CD14-positive monocyte (primary cell): ENCODE results near the gene PITPNC1. TPM values are rescaled to one million over a fixed set of nuclear protein-coding genes. Genes with fewer than 3 reads are reported as not detected.

ENCODE experiments used
- DNase-seq, 3 donors: peaks; one replicate each; pipeline ENCODE4 v3.0.0-alpha.2; 2011 to 2022
- H2AFZ ChIP-seq: 2 replicates; pipeline ENCODE4 v1.6.0; 2012; ENCODE audit warnings: mild to moderate bottlenecking, low read depth, low read length, inconsistent platforms; ENCODE audit not compliant: insufficient read depth, poor library complexity, severe bottlenecking
- H3K27ac ChIP-seq, 2 donors: 1 replicate in 1 of 2; 2 replicates in 1 of 2; pipeline ENCODE4 v1.5.1; 2012 to 2013; ENCODE audit warnings: low read length in 2 of 2, control low read depth in 1 of 2, inconsistent platforms in 1 of 2, low read depth in 1 of 2, mild to moderate bottlenecking in 1 of 2
- H3K27me3 ChIP-seq, 2 donors: one replicate each; pipeline versions ENCODE4 v1.6.0 to v1.6.1; 2011 to 2013; ENCODE audit warnings: low read length in 2 of 2; ENCODE audit not compliant: control insufficient read depth in 2 of 2, insufficient read depth in 2 of 2
- H3K36me3 ChIP-seq, 2 donors: replicated peaks in 1 of 2; 1 replicate in 1 of 2; 2 replicates in 1 of 2; pipeline versions ENCODE4 v1.5.1 to v1.6.1; 2012 to 2013; ENCODE audit warnings: low read length in 2 of 2, control low read depth in 1 of 2, inconsistent platforms in 1 of 2, mild to moderate bottlenecking in 1 of 2; ENCODE audit not compliant: insufficient read depth in 2 of 2, control insufficient read depth in 1 of 2
- H3K4me1 ChIP-seq, 2 donors: 1 replicate in 1 of 2; 2 replicates in 1 of 2; pipeline versions ENCODE4 v1.5.1 to v1.6.1; 2012 to 2013; ENCODE audit warnings: low read length in 2 of 2, control low read depth in 1 of 2, inconsistent platforms in 1 of 2, mild to moderate bottlenecking in 1 of 2, moderate library complexity in 1 of 2; ENCODE audit not compliant: insufficient read depth in 2 of 2, control insufficient read depth in 1 of 2
- H3K4me2 ChIP-seq: replicated peaks from 2 replicates; pipeline ENCODE3; 2012; ENCODE audit warnings: low read length, moderate library complexity, mild to moderate bottlenecking; ENCODE audit not compliant: poor library complexity, severe bottlenecking; ENCODE audit errors: extremely low read depth
- H3K4me3 ChIP-seq, 3 experiments: fragments of 200-600 bp in 1 of 3; sonication (generic) in 1 of 3; replicated peaks in 1 of 3; 1 replicate in 2 of 3; 2 replicates in 1 of 3; pipeline ENCODE4 v1.5.1; 2011 to 2013; ENCODE audit warnings: low read length in 3 of 3, mild to moderate bottlenecking in 3 of 3, control low read depth in 2 of 3, low read depth in 2 of 3, inconsistent platforms in 1 of 3, moderate library complexity in 1 of 3
- H3K79me2 ChIP-seq: 2 replicates; pipeline ENCODE4 v1.6.0; 2012; ENCODE audit warnings: mild to moderate bottlenecking, control low read depth, inconsistent platforms, low read length, moderate library complexity; ENCODE audit not compliant: insufficient read depth
- H3K9ac ChIP-seq: 2 replicates; pipeline ENCODE4 v1.6.0; 2017; ENCODE audit warnings: low read length, mild to moderate bottlenecking; ENCODE audit not compliant: insufficient read depth, poor library complexity, severe bottlenecking
- H3K9me3 ChIP-seq, 2 donors: replicated peaks in 1 of 2; 1 replicate in 1 of 2; 2 replicates in 1 of 2; pipeline versions ENCODE4 v1.5.1 to v1.6.1; 2012 to 2013; ENCODE audit warnings: low read length in 2 of 2, control low read depth in 1 of 2; ENCODE audit not compliant: control insufficient read depth in 1 of 2, insufficient read depth in 1 of 2
- H4K20me1 ChIP-seq: 2 replicates; pipeline ENCODE4 v1.6.0; 2012; ENCODE audit warnings: mild to moderate bottlenecking, low read length, control low read depth, moderate library complexity; ENCODE audit not compliant: insufficient read depth
- H3K27ac Mint-ChIP-seq, 7 donors: one replicate each; pipeline ENCODE4 v1.8.0; 2020; ENCODE audit warnings: mild to moderate bottlenecking in 7 of 7, mixed read lengths in 7 of 7, moderate library complexity in 6 of 7, inconsistent platforms in 2 of 7
- H3K27me3 Mint-ChIP-seq, 3 donors: one replicate each; pipeline ENCODE4 v1.8.0; 2021 to 2022; ENCODE audit warnings: low read depth in 3 of 3, mild to moderate bottlenecking in 3 of 3, mixed read lengths in 3 of 3, moderate library complexity in 3 of 3, inconsistent platforms in 1 of 3
- H3K36me3 Mint-ChIP-seq, 2 donors: one replicate each; pipeline ENCODE4 v1.8.0; 2020; ENCODE audit warnings: mixed read lengths in 2 of 2, inconsistent platforms in 1 of 2, mild to moderate bottlenecking in 1 of 2
- H3K4me1 Mint-ChIP-seq: one replicate; pipeline ENCODE4 v1.8.0; 2020; ENCODE audit warnings: mild to moderate bottlenecking, mixed read lengths
- H3K4me3 Mint-ChIP-seq, 2 donors: one replicate each; pipeline ENCODE4 v1.8.0; 2020; ENCODE audit warnings: mild to moderate bottlenecking in 2 of 2, mixed read lengths in 2 of 2, moderate library complexity in 1 of 2
- H3K9me3 Mint-ChIP-seq, 7 donors: one replicate each; pipeline ENCODE4 v1.8.0; 2020 to 2022; ENCODE audit warnings: mixed read lengths in 7 of 7, mild to moderate bottlenecking in 6 of 7, moderate library complexity in 6 of 7, inconsistent platforms in 2 of 7
- CTCF ChIP-seq: fragments of 200-600 bp; IDR thresholded peaks from one replicate; pipeline ENCODE4 v1.8.0; 2022; ENCODE audit warnings: antibody characterized with exemption, mild to moderate bottlenecking
- WGBS: methylation state at CpG from one replicate; pipeline ENCODE4 v1.1.5; 2013; ENCODE audit warnings: missing lambda C conversion rate; ENCODE audit not compliant: insufficient coverage; 5-methylcytosine and 5-hydroxymethylcytosine counted together
- intact Hi-C, 2 donors: fragments of 100-400 bp; cut with micrococcal nuclease; formaldehyde crosslinking; loops; one replicate each; pipeline versions ENCODE4 v1.15.0 to v1.15.1; 2023
- polyA plus RNA-seq, 3 donors: library from polyadenylated mRNA; depleted of rRNA in 1 of 3; unstranded in 2 of 3; stranded (reverse) in 1 of 3; fragments of 300-500 nt in 2 of 3; fragments of >200 nt in 1 of 3; fragmentation: Illumina TruSeq in 2 of 3; gene quantifications; 1 replicate in 2 of 3; 2 replicates in 1 of 3; pipeline ENCODE4 v1.2.3, GENCODE V29; 2012 to 2021

The PITPNC1 gene
- polyA plus RNA-seq, 3 donors: 18.5 to 31.0 (median 21.7) TPM

GRCh38 chr17:67511012-67511411 is 133.9 kb downstream of the PITPNC1 start:
- no peak overlapping the region for H2AFZ ChIP-seq
- TF ChIP-seq CTCF: no peak
- H3K27ac ChIP-seq: no peak overlapping the region
- peaks cover 5 to 8% of the 10 kb centered on the region in 2 donors for H3K9me3 ChIP-seq
- H3K36me3 ChIP-seq: no peaks in the 10 kb centered on the region
- H3K9me3 Mint-ChIP-seq: peaks cover 5 to 14% (median 11%) of the 10 kb centered on the region in 7 donors
- peaks cover 16% of the 10 kb centered on the region for H3K79me2 ChIP-seq
- no peaks in the 10 kb centered on the region for H3K27me3 ChIP-seq
- peaks cover 3 to 7% of the 10 kb centered on the region in 2 donors for H3K36me3 Mint-ChIP-seq
- peak overlapping the region in 3 of 7 donors; percentile 73 to 96 (median 94) for H3K27ac Mint-ChIP-seq
- no peak overlapping the region for H3K4me2 ChIP-seq
- peaks cover 0 to 3% (median 0%) of the 10 kb centered on the region in 3 donors for H3K27me3 Mint-ChIP-seq
- no peak overlapping the region for H3K4me3 Mint-ChIP-seq
- WGBS: no CpG with 5 or more reads among the region's 3 CpGs
- no peak for DNase-seq
- intact Hi-C loops: no loop called here
- H4K20me1 ChIP-seq: peaks cover 19% of the 10 kb centered on the region
- no peak overlapping the region for H3K9ac ChIP-seq
- H3K4me3 ChIP-seq: no peak overlapping the region
- H3K4me1 Mint-ChIP-seq: peaks cover 23% of the 10 kb centered on the region
- peaks cover 18 to 24% of the 10 kb centered on the region in 2 donors for H3K4me1 ChIP-seq

- H4K20me1 ChIP-seq: peaks cover 25% of the 10 kb centered on the region
- H3K79me2 ChIP-seq: peaks cover 15% of the 10 kb centered on the region
- H3K9ac ChIP-seq: no peak overlapping the region
- H3K4me3 ChIP-seq: no peak overlapping the region
- H3K4me3 Mint-ChIP-seq: no peak overlapping the region
- H3K4me1 Mint-ChIP-seq: peaks cover 23% of the 10 kb centered on the region
- H3K4me1 ChIP-seq: peaks cover 18 to 24% of the 10 kb centered on the region in 2 donors
- no peak overlapping the region for H3K4me2 ChIP-seq
- no peak overlapping the region for H3K27ac Mint-ChIP-seq
- H3K9me3 ChIP-seq: peaks cover 5 to 8% of the 10 kb centered on the region in 2 donors
- no peaks in the 10 kb centered on the region for H3K27me3 ChIP-seq
- peaks cover 0 to 3% (median 0%) of the 10 kb centered on the region in 3 donors for H3K27me3 Mint-ChIP-seq
- DNase-seq: no peak
- H3K27ac ChIP-seq: no peak overlapping the region
- intact Hi-C loops: no loop called here
- H3K36me3 ChIP-seq: no peaks in the 10 kb centered on the region
- H3K9me3 Mint-ChIP-seq: peaks cover 5 to 14% (median 11%) of the 10 kb centered on the region in 7 donors
- peaks cover 3 to 7% of the 10 kb centered on the region in 2 donors for H3K36me3 Mint-ChIP-seq
- no CpG with 5 or more reads among the region's 2 CpGs for WGBS
- TF ChIP-seq CTCF: no peak
- no peak overlapping the region for H2AFZ ChIP-seq
Measured at GRCh38 chr17:67511804-67512203, 134.7 kb downstream of the PITPNC1 start.
